Measurements from ENCODE around the gene PLEK.
"Not testable (repeated sequence)": the region's sequence is repeated elsewhere in the genome, so short reads cannot be mapped to it uniquely, and the experiment has no call there.

PLEK gene

GRCh38 chr2:68417926-68418325, 52.8 kb downstream of the PLEK start:
- DNase-seq (ENCODE audit: low spot score) = no peak

GRCh38 chr2:68418419-68418818, 53.3 kb downstream of the PLEK start:
- no peak for DNase-seq (ENCODE audit: low spot score)

DNA sequence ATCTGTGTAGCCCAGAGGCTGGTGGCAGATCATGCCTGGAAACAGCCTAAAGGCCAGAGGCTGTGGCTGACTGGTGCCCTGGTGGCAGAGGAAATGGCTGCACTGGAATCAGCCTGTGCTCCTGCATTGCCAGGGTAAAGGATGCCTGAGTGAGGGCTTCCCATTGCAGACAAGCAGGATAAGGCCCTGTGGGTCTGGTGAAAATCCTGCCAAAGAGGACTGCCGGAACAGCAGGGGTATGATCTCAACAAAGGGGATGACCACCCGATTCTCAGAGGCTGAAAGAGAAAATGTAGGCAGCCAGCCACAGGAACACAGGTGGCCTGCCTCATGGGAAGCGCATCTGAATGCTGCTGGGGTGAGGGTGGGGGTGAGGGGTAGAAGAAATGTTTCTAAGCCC, 53.8 kb downstream of the PLEK start:
- DNase-seq (ENCODE audit: low spot score) = peak; percentile 23

- DNase-seq (ENCODE audit: low spot score) = no peak
Measured at GRCh38 chr2:68420254-68420910, 55.3 kb downstream of the PLEK start.

DNA sequence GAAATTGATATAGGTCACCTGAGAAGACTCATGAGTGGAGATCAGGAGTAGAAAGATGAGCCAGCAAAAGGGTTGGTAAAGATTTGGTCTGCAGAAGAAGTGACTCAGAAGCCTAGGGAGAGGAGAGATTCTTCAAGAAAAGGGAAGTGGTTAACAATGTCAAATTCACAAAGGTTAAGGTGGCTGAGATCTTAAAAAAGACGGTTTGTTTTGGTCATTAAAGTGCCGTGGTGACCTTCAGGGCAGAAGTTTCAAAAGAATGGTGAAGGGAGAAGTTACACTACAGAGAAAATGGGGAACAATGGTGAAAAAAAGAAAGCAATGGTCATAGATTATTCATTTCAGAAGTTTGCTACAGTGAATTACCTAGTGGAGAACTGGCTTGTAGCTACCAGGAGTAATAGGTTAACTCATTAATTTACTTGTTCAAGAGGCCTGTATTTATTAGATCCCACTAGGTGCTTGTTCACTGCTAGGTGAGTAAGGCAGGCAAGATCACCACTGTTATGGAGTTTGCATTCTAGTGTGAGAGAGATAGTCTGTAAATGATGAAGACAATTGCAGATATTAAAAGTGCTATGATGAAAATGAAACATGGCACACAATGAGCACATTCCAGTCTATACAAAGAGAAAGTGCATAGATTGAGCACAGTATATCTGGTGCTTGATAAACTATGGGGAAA, 59.0 kb downstream of the PLEK start:
- no peak for DNase-seq (ENCODE audit: low spot score)

GRCh38 chr2:68425503-68425902, 60.4 kb downstream of the PLEK start:
- no peak for DNase-seq (ENCODE audit: low spot score)

- DNase-seq (ENCODE audit: low spot score) = no peak
Measured at GRCh38 chr2:68426446-68426845, 61.4 kb downstream of the PLEK start.

GRCh38 chr2:68426848-68427579, 61.9 kb downstream of the PLEK start:
- DNase-seq (ENCODE audit: low spot score) = no peak

DNA sequence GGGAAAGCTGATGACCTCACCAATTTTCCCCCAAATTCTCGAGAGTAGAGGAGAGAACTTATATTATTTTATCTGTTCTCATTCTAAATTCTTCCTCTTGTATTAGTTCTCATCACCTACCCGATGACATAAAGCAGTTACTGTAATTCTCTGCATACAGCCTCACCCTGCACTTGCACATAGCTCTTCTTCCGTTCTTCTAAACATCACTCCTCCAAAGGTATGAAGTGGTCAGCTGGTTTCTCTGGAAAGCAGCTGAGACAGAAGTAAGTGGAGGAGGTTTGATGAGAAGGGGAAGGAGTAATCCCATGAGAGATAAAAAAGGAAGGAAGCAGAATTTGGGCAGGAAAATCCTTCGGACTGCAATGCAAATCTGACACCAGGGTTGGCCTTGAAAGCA, 63.0 kb downstream of the PLEK start:
- DNase-seq (ENCODE audit: low spot score) = no peak

DNA sequence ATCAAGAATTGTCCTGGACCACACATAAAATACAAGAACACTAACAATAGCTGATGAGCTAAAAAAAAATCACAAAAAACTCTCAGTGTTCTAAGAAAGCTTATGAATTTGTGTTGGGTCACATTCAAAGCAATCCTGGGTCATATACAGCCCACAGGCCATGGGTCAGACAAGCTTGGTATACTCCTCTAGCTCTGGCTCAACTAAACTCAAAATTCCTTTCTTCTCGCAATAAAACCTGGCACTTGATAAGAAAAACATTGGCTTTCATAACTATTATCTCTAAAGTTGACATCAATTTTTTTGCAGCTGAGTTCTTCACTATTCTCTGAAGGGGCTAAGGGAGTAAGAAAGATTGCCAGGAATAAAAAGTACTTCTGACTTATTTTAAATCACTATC, 63.7 kb downstream of the PLEK start:
- no peak for DNase-seq (ENCODE audit: low spot score)

DNA sequence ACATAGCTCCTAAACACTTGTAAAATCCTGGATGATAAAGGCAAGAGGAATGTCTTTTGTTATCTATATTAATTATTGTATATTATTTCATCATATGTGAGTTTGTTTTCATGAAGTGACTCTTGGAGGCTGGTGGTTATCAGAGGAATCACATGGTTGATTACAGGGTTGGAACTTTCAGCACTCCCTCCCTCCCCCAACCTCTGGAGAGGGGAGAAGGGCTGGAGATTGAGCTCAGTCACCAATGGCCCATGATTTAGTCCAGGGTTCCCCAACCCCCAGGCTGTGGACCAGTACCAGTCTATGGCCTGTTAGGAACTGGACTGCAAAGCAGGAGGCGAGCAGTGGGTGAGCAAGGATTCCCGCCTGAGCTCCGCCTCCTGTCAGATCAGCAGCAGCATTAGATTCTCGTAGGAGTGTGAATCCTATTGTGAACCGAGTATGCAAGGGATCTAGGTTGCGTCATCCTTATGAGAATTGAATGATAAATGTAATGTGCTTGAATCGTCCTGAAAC, 64.3 kb downstream of the PLEK start:
- DNase-seq (ENCODE audit: low spot score) = no peak

DNA sequence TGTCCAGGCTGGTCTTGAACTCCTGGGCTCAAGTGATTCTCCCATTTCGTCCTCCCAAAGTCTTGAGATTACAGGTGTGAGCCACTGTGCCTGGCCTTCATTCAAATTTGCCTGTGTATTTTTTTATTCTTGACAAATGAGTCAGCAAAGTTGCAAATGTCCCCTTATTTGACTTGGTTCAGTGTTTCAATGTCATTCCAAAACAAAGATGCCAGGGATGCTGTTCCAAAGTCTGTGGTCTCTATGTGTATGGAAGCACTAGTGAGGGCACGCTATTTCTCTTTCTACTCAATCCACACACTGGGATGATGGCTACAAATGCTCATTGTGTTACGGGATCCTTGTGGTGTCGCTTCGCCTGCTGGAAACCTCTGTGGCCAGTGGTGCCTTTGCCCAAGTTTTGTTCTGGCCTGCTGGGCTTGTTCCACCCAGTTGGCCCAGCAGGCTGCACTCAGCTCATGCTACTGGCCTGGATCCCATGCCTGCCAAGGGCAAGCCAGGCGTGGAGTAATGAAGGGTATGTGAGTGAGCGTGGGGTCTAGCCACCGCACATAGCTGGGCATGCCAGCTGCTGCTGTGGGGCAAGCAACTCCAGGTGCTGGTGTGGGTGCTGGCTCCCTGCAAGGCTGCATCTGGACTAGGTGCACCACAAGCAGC, 66.4 kb downstream of the PLEK start:
- no peak for DNase-seq (ENCODE audit: low spot score)

GRCh38 chr2:68432696-68433658, 67.9 kb downstream of the PLEK start:
- DNase-seq (ENCODE audit: low spot score) = no peak

- DNase-seq (ENCODE audit: low spot score) = no peak
Measured at GRCh38 chr2:68434981-68435380, 69.9 kb downstream of the PLEK start.

DNA sequence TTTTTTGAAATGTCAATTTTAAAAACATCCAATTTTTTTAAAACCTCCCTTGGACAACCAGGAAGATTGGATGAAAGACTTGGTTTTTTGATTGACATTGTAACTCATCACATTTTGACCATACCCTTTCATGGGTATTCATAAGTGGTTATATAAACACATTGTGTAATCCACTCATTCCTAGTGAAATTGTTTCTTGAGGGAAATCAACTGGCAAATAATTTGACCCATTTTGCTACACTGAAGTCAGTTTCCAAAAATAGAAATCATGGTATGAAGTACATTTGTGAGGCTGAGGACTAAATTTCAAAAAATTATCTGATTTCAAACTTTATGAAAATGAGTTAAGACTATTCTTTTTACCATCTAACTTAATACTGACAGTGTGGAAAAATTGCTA, 70.5 kb downstream of the PLEK start:
- DNase-seq (ENCODE audit: low spot score) = no peak

DNA sequence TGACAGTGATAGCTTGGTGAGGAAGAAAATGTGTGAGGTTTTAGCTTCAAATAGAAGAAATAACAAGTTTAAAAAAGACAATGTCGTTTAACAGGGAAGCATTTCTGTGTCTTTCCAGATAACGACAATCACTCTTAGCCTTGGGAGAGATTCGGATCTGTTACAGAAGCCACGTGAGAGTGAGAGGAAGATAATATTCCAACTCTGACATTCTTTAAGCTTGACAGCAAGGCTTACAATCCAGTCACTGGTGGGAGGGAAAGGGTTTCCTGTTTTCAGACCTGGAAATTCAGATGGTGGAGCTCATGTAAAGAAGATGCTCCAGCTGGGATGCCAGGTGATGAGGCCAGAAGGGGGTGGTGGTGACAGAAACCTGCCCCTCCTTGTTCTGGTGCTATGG, 71.2 kb downstream of the PLEK start:
- no peak for DNase-seq (ENCODE audit: low spot score)

GRCh38 chr2:68438455-68439303, 73.6 kb downstream of the PLEK start:
- no peak for DNase-seq (ENCODE audit: low spot score)

DNA sequence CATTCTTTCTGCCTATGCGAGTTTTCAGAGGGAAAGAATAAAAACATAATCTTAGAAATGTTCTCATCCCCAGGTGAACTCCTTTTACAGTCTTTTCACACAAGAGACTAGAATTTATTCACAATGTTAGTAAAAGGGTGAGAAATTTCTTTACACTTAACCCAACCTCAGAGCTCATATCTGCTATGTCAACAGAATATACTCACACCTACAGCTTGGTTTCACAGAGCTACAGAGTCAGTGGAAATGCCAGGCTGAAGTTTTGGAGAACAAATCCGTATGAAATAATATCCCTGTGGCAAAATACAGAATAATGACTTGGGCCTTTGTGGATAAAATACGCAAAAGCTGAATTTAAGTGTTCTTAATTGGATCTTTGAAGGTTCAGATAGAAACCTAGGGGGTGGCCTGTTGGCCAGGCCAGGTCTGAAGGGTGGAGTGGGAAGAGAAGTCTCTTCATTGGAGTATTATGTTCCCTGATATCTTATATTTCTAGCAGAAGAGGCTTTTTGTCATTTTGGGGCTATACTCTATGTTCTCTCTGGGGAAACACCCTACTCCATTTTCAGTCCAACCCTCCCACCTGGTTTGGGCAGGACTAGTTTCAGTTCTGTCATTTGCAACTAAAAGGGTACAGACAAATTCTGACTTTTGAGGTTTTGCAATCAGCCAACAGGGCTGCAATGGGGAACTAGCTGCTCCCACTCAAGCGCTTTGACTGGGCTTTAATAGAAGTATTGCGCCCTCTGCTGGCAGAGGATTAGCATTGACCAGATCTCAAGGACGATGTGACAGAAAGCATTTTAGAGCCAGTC, 76.3 kb downstream of the PLEK start:
- DNase-seq (ENCODE audit: low spot score) = peak; percentile 79

DNA sequence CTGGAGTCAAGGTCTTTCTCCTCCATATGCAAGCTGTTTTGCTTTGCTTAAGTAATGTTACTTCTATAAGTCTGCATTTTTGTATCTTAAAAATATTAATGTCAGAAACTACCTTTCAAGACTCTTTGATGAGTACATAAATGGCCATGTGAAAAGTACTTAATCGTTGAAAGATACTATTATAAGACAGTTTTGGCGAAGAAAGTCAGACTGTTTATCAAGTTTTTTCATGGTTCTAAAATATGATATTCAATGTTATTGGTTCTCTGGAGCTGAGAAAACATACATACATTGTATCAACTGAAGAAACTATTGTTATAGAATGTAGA, 76.9 kb downstream of the PLEK start:
- DNase-seq (ENCODE audit: low spot score) = no peak

GRCh38 chr2:68446425-68446824, 81.3 kb downstream of the PLEK start:
- DNase-seq (ENCODE audit: low spot score) = not testable (repeated sequence)
